Skeletal muscle tissue (tissue), 4 donors: Measurements from ENCODE around the gene SMS. TPM values are rescaled to one million over a fixed set of nuclear protein-coding genes. Genes with fewer than 3 reads are reported as not detected.
A peak's percentile ranks its signal among the peaks of the same experiment; 100 is the strongest.

Source experiments
- H3K27ac ChIP-seq: one replicate; pipeline ENCODE4 v1.7.0; 2013; ENCODE audit warnings: mild to moderate bottlenecking, low read depth, low read length, inconsistent platforms
- H3K27me3 ChIP-seq, 3 donors: one replicate each; pipeline ENCODE4 v1.7.0; 2013; ENCODE audit warnings: low read length in 3 of 3; ENCODE audit not compliant: control insufficient read depth in 3 of 3, insufficient read depth in 3 of 3
- H3K36me3 ChIP-seq, 3 donors: one replicate each; pipeline ENCODE4 v1.7.0; 2013; ENCODE audit warnings: low read length in 3 of 3; ENCODE audit not compliant: control insufficient read depth in 3 of 3, insufficient read depth in 3 of 3
- H3K4me1 ChIP-seq, 3 donors: one replicate each; pipeline ENCODE4 v1.7.0; 2013; ENCODE audit warnings: low read length in 3 of 3, mild to moderate bottlenecking in 3 of 3; ENCODE audit not compliant: control insufficient read depth in 3 of 3, insufficient read depth in 3 of 3
- H3K4me3 ChIP-seq, 3 donors: one replicate each; pipeline ENCODE4 v1.7.0; 2013; ENCODE audit warnings: low read length in 3 of 3
- H3K9ac ChIP-seq, 3 donors: one replicate each; pipeline ENCODE4 v1.7.0; 2013; ENCODE audit warnings: low read length in 3 of 3, mild to moderate bottlenecking in 3 of 3, moderate library complexity in 2 of 3, low read depth in 1 of 3
- H3K9me3 ChIP-seq, 3 donors: one replicate each; pipeline ENCODE4 v1.7.0; 2013; ENCODE audit warnings: low read length in 3 of 3; ENCODE audit not compliant: control insufficient read depth in 3 of 3
- total RNA-seq: library from RNA; depleted of rRNA; stranded (reverse); fragments of >200 nt; gene quantifications from one replicate; pipeline ENCODE4 v1.2.3, GENCODE V29; 2014
- donor health status: Osteomylitis.

SMS gene
- total RNA-seq, 1 donor from 2014 or later: 64.2 TPM

DNA sequence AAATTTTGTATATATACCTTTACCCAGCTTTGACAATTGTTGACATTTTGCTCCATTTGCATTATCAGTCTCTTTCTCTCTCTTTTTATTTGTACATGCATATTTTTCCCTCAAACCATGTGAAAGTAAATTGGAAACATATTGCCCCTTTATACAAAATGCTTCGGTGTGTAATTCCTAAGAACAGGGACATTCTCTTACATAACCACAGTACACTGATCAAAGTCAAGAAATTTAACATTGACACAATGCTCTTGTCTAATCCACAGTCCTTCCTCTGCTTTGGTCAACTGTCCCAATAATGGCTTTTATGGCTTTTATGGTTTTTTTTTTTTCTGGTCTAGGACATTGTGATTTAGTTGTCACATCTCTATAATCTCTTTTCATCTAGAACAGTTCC is 9.5 kb upstream of the SMS start:
- Histone ChIP-seq H3K27me3 (no peaks in the 10 kb centered on the region), H3K9ac (no peak overlapping the region), H3K36me3 (no peaks in the 10 kb centered on the region), H3K9me3 (no peaks in the 10 kb centered on the region), H3K4me3 (no peak overlapping the region), H3K27ac (no peak overlapping the region), H3K4me1 (no peaks in the 10 kb centered on the region)

DNA sequence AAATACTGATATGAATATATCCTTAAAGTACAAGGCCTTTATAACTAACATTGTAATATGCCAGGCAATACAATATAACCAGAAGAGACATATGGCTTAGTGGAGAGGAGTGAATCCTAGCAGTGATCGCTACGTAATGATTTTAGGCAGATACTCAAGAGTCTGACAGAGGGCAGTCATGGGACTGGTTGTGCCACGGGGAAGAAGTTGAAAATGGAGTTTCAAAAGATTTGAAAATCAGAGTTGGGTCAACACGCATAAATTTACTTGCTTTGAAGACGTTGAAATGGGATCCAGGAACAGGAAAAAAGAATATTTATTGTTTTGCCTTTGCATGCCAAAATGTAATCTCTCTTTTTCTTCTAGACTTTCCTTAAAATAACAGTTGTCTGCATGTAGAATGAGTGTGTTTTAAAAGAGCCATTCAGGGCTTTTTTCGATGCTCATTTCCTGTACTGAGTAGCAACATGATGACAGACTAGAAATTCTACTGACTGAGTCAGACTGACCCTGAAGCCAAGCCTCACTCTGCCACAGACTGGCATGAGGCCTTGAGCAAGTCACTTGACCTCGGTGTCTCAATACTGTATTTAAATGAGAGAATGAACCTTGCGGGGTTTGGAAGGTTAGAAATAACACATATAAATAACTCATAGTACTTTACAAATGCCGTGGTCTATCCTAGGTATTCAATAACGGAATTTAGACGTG is 8.1 kb upstream of the SMS start:
- no peaks in the 10 kb centered on the region for H3K4me1 ChIP-seq
- no peak overlapping the region for H3K4me3 ChIP-seq
- peak overlapping the region; percentile 0 for H3K27ac ChIP-seq
- H3K27me3 ChIP-seq: no peaks in the 10 kb centered on the region
- H3K9ac ChIP-seq: no peak overlapping the region
- no peaks in the 10 kb centered on the region for H3K9me3 ChIP-seq
- H3K36me3 ChIP-seq: no peaks in the 10 kb centered on the region

DNA sequence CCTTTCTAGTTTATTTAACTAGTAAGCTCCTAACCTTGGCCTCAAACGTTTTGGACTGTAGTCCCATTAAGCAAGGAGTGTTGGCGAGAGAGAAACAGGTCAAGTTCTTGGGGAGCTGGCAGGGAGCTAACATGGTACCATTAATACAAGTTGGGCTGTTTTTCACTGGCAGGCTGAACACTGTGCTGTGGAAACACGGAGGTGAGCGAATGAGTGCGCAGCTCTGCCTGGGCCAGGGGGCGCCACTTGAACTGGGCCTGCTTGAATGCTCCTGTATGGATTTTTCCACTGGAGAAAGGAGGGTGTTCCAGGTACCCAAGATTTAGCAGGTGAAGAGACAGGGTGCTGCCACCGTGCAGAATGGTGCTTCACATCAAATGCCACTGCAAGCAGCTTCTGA is 7.4 kb upstream of the SMS start:
- Histone ChIP-seq H3K27me3 (no peaks in the 10 kb centered on the region), H3K4me3 (no peak overlapping the region), H3K4me1 (no peaks in the 10 kb centered on the region), H3K27ac (no peak overlapping the region), H3K9me3 (no peaks in the 10 kb centered on the region), H3K9ac (no peak overlapping the region), H3K36me3 (no peaks in the 10 kb centered on the region)

DNA sequence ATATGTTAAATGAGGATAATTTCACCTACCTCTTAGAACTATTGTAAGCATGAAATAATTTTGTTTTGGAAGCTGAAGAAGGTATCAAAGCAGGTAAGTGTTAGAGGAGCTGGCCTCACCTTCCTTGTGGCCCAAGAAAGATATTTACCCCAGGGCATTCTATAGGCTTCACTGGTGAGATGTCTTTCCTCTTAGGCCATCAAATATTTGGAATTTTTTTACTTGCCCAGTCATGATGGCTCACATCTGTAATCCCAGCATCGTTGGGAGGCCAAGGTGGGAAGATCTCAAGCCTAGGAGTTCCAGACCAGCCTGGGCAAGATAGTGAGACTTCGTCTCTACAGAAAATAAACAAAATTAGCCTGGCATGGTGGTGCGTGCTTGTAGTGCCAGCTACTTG is 6.1 kb upstream of the SMS start:
- Histone ChIP-seq H3K9me3 (no peaks in the 10 kb centered on the region), H3K9ac (no peak overlapping the region), H3K4me1 (no peaks in the 10 kb centered on the region), H3K36me3 (no peaks in the 10 kb centered on the region), H3K4me3 (no peak overlapping the region), H3K27me3 (no peaks in the 10 kb centered on the region), H3K27ac (no peak overlapping the region)

DNA sequence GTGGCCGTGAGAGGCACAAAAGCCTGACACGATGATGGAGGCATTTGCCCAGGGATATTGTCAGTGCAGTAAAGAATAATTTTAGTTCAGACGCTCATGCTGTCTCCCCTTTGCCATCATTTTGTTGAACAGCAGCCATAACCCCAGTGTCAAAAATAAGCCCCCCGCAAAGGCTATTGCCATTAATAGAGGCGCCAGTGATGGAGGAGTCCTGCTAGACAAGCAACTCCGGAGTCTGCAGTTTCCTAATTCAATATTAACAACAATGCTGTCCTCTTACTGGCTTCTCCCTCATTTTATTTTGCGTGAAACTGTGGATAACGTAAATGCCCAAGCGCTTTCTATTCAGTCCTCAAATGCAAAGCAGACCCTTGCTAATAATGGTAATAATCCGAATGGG is 603 bp upstream of the SMS start:
- Histone ChIP-seq H3K36me3 (no peaks in the 10 kb centered on the region), H3K27ac (peak overlapping the region; percentile 23), H3K9ac (peak overlapping the region in 2 of 3 donors; percentile 10 to 40), H3K4me3 (peak overlapping the region in 2 of 3 donors; percentile 45 to 58), H3K4me1 (peaks cover 0 to 5% (median 0%) of the 10 kb centered on the region in 3 donors), H3K9me3 (no peaks in the 10 kb centered on the region), H3K27me3 (no peaks in the 10 kb centered on the region)

DNA sequence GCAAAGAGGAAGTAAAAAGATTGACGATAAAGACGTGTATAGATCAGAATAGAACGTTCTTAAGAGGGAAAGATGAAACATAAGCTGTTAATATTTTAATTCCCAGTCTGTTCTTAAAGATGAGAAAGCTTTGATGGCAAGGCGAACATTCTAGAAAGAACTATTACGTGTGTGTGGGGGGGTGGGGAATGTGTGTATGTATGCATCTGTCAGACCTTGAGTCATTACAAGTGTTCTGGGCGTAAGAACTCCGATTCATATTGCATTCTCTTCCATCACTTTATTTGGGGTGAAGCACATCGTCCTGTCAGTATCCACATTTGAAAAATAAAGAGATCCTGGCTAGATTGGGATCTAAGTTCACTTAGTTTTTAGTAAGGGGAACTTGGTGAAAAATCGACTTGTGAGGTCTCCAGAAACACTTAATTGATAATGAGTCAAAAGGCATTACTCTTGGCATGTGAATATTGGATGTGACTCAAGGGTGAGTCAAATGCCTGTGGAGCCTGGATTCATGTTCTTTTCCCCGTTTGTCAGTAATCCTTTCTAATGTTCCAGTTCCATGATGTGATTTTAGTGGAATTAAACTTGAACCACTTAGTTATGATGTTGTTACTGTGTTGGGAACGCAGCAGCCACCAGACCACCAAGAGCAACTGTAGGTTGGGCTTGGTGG is 3.1 kb downstream of the SMS start:
- Histone ChIP-seq H3K36me3 (no peaks in the 10 kb centered on the region), H3K27me3 (no peaks in the 10 kb centered on the region), H3K4me1 (peaks cover 0 to 15% (median 11%) of the 10 kb centered on the region in 3 donors), H3K9ac (no peak overlapping the region), H3K27ac (no peak overlapping the region), H3K4me3 (no peak overlapping the region), H3K9me3 (no peaks in the 10 kb centered on the region)

DNA sequence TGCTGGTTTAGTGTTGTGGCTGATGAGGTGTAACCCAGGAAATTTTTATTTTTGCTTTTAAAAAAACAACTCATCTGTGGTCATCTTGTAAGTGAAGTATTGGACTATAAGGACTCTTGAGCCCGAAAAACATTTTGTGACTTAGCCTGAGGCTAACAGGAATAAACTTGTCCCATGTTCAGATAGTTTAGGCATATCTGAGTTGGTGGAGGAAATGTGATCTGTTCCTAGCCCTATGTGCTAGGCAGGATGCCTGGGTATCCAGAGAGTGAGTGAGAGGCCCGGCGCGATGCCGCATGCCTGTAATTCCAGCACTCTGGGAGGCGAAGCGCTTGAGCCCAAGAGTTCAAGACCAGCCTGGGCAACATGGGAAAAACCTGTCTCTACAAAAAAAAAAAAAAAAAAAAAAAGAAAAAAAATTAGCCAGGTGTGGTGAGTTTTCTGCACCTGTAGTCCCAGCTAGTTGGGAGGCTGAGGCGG is 3.7 kb downstream of the SMS start:
- Histone ChIP-seq H3K27ac (no peak overlapping the region), H3K27me3 (no peaks in the 10 kb centered on the region), H3K4me1 (peaks cover 0 to 17% (median 14%) of the 10 kb centered on the region in 3 donors), H3K4me3 (no peak overlapping the region), H3K36me3 (no peaks in the 10 kb centered on the region), H3K9ac (no peak overlapping the region), H3K9me3 (no peaks in the 10 kb centered on the region)

DNA sequence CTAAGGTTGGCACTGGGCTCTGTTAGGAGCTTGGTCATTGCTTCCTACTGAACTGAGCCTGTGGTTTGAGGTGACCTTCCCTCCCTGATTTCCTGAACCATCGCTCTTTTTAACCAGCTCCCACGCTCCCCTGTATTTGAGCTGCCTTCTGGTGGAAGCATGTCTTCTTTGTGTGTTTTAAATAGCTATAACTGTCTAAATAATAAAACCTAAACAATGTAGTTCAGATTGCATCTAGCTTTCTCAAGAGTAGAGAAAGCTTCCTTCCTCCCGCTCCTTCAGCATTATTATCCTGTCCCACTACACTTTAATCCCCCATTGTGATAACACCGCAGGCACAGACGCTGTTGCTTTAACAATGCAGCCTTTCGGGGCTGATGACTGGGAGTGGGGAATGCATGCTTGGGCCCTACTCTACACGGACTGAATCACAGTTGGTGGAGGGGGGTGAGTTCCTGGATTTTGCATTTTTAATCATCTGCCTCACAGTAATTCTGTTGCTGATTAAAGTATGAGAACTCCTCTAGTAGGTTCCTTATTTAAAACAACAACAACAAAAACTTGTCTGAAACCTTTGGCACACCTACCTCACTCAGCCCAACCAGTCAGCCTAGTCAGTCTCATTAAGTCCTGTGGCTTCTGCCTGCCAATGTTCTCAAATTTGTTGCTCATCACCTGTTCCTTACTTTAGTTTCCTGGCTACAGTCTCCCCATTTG is 6.6 kb downstream of the SMS start:
- no peaks in the 10 kb centered on the region for H3K27me3 ChIP-seq

DNA sequence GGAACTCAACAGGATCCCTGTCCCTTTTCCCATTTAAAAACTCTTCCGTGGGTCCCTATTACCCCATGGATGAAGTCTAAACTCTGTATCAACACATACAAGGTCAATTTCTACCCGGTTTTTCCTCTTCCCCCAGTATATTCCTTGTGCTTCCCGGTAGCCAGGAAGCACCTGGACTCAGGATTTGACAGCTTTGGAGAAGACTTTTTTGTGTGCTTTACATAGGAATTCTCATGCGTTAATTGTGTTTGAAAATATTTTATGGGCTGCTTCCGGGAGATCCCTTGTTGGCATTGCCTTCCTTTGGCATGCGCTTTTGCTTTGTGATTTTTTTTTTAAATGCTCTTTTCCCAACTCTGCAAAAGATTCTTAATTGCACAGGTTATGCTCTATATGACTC is 7.2 kb downstream of the SMS start:
- H3K27ac ChIP-seq: no peak overlapping the region

More for the DNA sequence above, 6.6 kb downstream of the SMS start:
- no peak overlapping the region for H3K27ac ChIP-seq
- H3K9ac ChIP-seq: no peak overlapping the region
- H3K4me3 ChIP-seq: no peak overlapping the region
- H3K9me3 ChIP-seq: no peaks in the 10 kb centered on the region
- H3K4me1 ChIP-seq: peaks cover 0 to 18% (median 14%) of the 10 kb centered on the region in 3 donors
- no peaks in the 10 kb centered on the region for H3K36me3 ChIP-seq

More for the DNA sequence above, 7.2 kb downstream of the SMS start:
- Histone ChIP-seq H3K9me3 (no peaks in the 10 kb centered on the region), H3K36me3 (no peaks in the 10 kb centered on the region), H3K9ac (no peak overlapping the region), H3K4me1 (peaks cover 0 to 16% (median 14%) of the 10 kb centered on the region in 3 donors), H3K27me3 (no peaks in the 10 kb centered on the region), H3K4me3 (no peak overlapping the region)
